Breast epithelium (tissue), 3 donors: Measurements from ENCODE around the gene MCF2L2.

Experiments
- POLR2A ChIP-seq: fragments of 450-650 bp; IDR thresholded peaks from one replicate; pipeline ENCODE4 v1.6.1; 2016; ENCODE audit warnings: antibody characterized with exemption, mild to moderate bottlenecking, moderate library complexity
- POLR2AphosphoS5 ChIP-seq, 3 donors: sonication (generic); formaldehyde crosslinking; IDR thresholded peaks; one replicate each; pipeline ENCODE4 v1.6.1; 2017; ENCODE audit warnings: antibody characterized with exemption in 3 of 3
- TF ChIP-seq, protein P1 (sequence below), 3 donors: fragments of 450-650 bp; IDR thresholded peaks; one replicate each; pipeline ENCODE4 v1.5.1; 2016 to 2017; ENCODE audit warnings: antibody characterized with exemption in 3 of 3, mild to moderate bottlenecking in 3 of 3, moderate library complexity in 3 of 3

DNA sequence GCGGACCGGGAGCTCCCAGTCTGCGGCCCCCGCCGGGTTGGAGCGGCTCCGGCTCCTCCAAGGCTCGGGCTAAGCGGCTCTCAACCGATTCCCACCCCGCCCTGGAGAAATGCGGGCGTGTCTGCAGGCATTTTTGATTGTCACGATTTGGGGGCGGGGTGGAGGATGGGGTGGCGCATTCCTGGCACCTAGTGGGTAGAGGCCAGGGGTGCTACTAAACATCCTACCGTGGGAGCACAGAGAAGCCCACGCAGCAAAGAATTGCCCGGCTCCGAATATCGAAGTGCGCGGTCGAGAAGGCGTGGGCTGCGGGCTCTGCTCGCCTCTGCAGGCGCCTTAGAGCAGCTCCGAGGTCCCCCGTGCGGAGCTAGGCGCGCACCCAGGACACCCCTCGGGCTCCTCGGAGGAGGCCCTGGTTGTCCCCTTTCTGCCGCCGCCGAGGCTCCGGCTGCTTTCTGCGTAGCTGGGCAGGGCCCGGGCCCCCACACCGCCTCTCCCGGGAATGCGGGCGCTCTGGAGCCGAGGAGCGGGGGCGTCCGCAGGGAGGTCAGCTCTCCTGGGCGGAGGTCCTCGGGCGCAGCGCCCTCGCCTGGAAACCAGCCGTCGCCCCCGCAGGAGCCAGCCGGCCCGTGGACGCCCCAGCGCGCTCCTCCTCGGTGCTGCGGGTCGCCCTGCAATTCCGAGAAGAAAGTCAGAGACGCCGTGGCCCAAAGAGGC is 249.4 kb downstream of the MCF2L2 start:
- no peak for TF ChIP-seq POLR2AphosphoS5 (IDR thresholded peaks at IDR 0.05)
- no peak for TF ChIP-seq POLR2A
- TF ChIP-seq, protein P1, sequence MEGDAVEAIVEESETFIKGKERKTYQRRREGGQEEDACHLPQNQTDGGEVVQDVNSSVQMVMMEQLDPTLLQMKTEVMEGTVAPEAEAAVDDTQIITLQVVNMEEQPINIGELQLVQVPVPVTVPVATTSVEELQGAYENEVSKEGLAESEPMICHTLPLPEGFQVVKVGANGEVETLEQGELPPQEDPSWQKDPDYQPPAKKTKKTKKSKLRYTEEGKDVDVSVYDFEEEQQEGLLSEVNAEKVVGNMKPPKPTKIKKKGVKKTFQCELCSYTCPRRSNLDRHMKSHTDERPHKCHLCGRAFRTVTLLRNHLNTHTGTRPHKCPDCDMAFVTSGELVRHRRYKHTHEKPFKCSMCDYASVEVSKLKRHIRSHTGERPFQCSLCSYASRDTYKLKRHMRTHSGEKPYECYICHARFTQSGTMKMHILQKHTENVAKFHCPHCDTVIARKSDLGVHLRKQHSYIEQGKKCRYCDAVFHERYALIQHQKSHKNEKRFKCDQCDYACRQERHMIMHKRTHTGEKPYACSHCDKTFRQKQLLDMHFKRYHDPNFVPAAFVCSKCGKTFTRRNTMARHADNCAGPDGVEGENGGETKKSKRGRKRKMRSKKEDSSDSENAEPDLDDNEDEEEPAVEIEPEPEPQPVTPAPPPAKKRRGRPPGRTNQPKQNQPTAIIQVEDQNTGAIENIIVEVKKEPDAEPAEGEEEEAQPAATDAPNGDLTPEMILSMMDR (IDR thresholded peaks at IDR 0.05): no peak
